ENCODE measurements around the gene SIGLEC1. TPM values are rescaled to one million over a fixed set of nuclear protein-coding genes. Genes with fewer than 3 reads are reported as not detected.

The SIGLEC1 gene
- total RNA-seq, 1 donor from 2014 or later: not detected

- H3K4me3 ChIP-seq (ENCODE audit: low read depth, low read length): no peak overlapping the region
- TF ChIP-seq CTCF (conservative IDR thresholded peaks at IDR 0.05; ENCODE audit: low read depth, low read length): no peak
- DNase-seq (ENCODE audit: low read depth): no peak
Observed at GRCh38 chr20:3733119-3733995, 21.0 kb upstream of the SIGLEC1 start.

- TF ChIP-seq CTCF (conservative IDR thresholded peaks at IDR 0.05; ENCODE audit: low read depth, low read length): no peak
- H3K4me3 ChIP-seq (ENCODE audit: low read depth, low read length): no peak within 1 kb of the TSS
- no peak for DNase-seq (ENCODE audit: low read depth)
Observed at GRCh38 chr20:3732327-3733118, 20.1 kb upstream of the SIGLEC1 start, which contains the start of gene HSPA12B. HSPA12B (plus strand) TSS chr20:3732685; CDS start chr20:3738675, 5,990 bp downstream.

GRCh38 chr20:3731944-3732326 lies 19.5 kb upstream of the SIGLEC1 start:
- H3K4me3 ChIP-seq (ENCODE audit: low read depth, low read length): no peak overlapping the region
- no peak for DNase-seq (ENCODE audit: low read depth)
- TF ChIP-seq CTCF (conservative IDR thresholded peaks at IDR 0.05; ENCODE audit: low read depth, low read length): no peak

- no peak for TF ChIP-seq CTCF (conservative IDR thresholded peaks at IDR 0.05; ENCODE audit: low read depth, low read length)
- no peak overlapping the region for H3K4me3 ChIP-seq (ENCODE audit: low read depth, low read length)
Observed at GRCh38 chr20:3730803-3731672, 18.6 kb upstream of the SIGLEC1 start.

GRCh38 chr20:3729811-3730540 lies 17.6 kb upstream of the SIGLEC1 start:
- H3K4me3 ChIP-seq (ENCODE audit: low read depth, low read length): no peak overlapping the region
- TF ChIP-seq CTCF (conservative IDR thresholded peaks at IDR 0.05; ENCODE audit: low read depth, low read length): no peak
- DNase-seq (ENCODE audit: low read depth): no peak

More at GRCh38 chr20:3730803-3731672, 18.6 kb upstream of the SIGLEC1 start:
- no peak for DNase-seq (ENCODE audit: low read depth)

- H3K4me3 ChIP-seq (ENCODE audit: low read depth, low read length): no peak overlapping the region
- TF ChIP-seq CTCF (conservative IDR thresholded peaks at IDR 0.05; ENCODE audit: low read depth, low read length): no peak
- no peak for DNase-seq (ENCODE audit: low read depth)
Observed at GRCh38 chr20:3729378-3729777, 17.0 kb upstream of the SIGLEC1 start.
